Tibial nerve (tissue), 4 donors: Measurements from ENCODE around the gene TYW1.
"Not testable (repeated sequence)": the region's sequence is repeated elsewhere in the genome, so short reads cannot be mapped to it uniquely, and the experiment has no call there.

Experiments used
- CTCF ChIP-seq, 5 experiments: fragments of 200-600 bp in 3 of 5; fragments of 450-650 bp in 2 of 5; sonication (generic) in 3 of 5; IDR thresholded peaks; one replicate each; pipeline ENCODE4 v1.5.1; 2016 to 2019; ENCODE audit warnings: antibody characterized with exemption in 5 of 5, mild to moderate bottlenecking in 3 of 5, moderate library complexity in 2 of 5
- EP300 ChIP-seq, 2 donors: sonication (generic); formaldehyde crosslinking; IDR thresholded peaks; one replicate each; pipeline ENCODE4 v1.6.1; 2017; ENCODE audit warnings: antibody characterized with exemption in 2 of 2, mild to moderate bottlenecking in 1 of 2
- POLR2A ChIP-seq, 2 donors: fragments of 450-650 bp; IDR thresholded peaks; one replicate each; pipeline ENCODE4 v1.6.1; 2017; ENCODE audit warnings: antibody characterized with exemption in 2 of 2, mild to moderate bottlenecking in 2 of 2, moderate library complexity in 2 of 2

DNA sequence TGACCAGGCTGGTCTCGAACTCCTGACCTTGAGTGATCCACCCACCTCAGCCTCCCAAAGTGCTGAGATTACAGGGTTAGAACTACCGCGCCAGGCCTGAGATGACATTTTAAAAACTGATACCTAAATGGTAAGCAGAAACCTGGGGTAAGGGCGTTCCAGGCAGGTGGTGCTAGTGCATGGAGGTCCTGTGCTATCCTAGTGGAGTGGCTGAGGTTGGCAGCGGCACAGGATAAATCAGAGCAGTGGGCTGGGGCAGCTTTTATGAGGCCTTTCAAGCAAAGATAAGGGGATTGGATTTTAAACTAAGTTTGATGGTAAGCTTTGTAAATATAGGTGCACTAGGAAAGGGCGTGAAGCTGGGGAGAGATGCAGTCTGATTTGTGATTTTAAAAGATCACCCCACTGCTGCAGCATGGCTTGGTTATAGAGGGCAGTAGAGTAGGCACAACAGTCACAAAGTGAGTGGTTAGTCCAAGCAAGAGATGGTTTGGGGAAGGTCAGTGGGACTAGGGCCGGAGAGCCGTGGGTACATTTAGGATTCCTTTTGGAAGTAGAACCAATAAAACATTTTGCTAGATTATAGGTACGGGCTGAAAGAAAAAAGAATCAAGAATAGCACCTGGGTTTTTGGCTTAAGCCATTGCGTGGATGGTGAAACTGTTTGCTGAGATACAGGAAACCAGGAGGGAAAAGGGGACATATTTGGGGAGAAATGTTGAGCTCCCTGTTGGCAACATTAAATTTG is 188.5 kb downstream of the TYW1 start:
- TF ChIP-seq CTCF, POLR2A, EP300 (IDR thresholded peaks at IDR 0.05): not testable (repeated sequence)
